BJ (cell line): ENCODE data around the gene EPM2AIP1. TPM values are rescaled to one million over a fixed set of nuclear protein-coding genes. Genes with fewer than 3 reads are reported as not detected.

Experiments used
- CTCF ChIA-PET: fragments of 350-600 bp; formaldehyde crosslinking; extraction: SDS; loops from one replicate; lab custom pipeline; 2021; ENCODE audit warnings: antibody characterized with exemption, inconsistent platforms; lab: Yijun Ruan, JAX
- POLR2A ChIA-PET: fragments of 300-600 bp; sonication (Branson Sonifier 250); formaldehyde crosslinking; extraction: SDS; loops from one replicate; lab custom pipeline; 2021; ENCODE audit warnings: antibody characterized with exemption; lab: Charles Lee
- DNase-seq: peaks from one replicate; pipeline ENCODE4 v3.0.0-alpha.2; 2011; ENCODE audit warnings: low read depth
- H3K27me3 ChIP-seq: 2 replicates; pipeline ENCODE4 v1.6.0; 2011; ENCODE audit warnings: low read length; ENCODE audit not compliant: control insufficient read depth, insufficient read depth
- H3K36me3 ChIP-seq: 2 replicates; pipeline ENCODE4 v1.5.1; 2011; ENCODE audit warnings: low read length; ENCODE audit not compliant: control insufficient read depth, insufficient read depth
- H3K4me3 ChIP-seq: 2 replicates; pipeline ENCODE4 v1.5.1; 2011; ENCODE audit warnings: low read depth, mild to moderate bottlenecking, control low read depth, low read length
- CTCF ChIP-seq: IDR thresholded peaks from 2 replicates; pipeline ENCODE4 v1.5.1; 2011; ENCODE audit warnings: low read depth, mild to moderate bottlenecking, control low read depth, inconsistent platforms, low read length, moderate library complexity; ENCODE audit not compliant: insufficient read depth
- polyA plus RNA-seq: library from polyadenylated mRNA; depleted of rRNA; stranded (reverse); fragments of >200 nt; gene quantifications from 2 replicates; pipeline ENCODE4 v1.2.3, GENCODE V29; 2011

The EPM2AIP1 gene
- polyA plus RNA-seq, 1 experiment = 5.0 TPM

GRCh38 chr3:36989005-36989404 lies 3.9 kb downstream of the EPM2AIP1 start:
- no peaks in the 10 kb centered on the region for H3K27me3 ChIP-seq
- ChIA-PET CTCF (interaction anchor here (0.6 to 1.0 kb wide), 3 partner anchors 30 to 807 kb away, joined by 3 to 4 read pairs (median 3); no protein-coding TSS in a partner anchor), POLR2A (interaction anchor here (0.6 to 1.2 kb wide), 3 partner anchors 16 to 1847 kb away, joined by 6 to 11 read pairs (median 8); no protein-coding TSS in a partner anchor)
- no peak for DNase-seq
- peaks cover 6% of the 10 kb centered on the region; the same call in 1 of the 2 replicates for H3K36me3 ChIP-seq
- TF ChIP-seq CTCF = no peak
- H3K4me3 ChIP-seq = no peak overlapping the region

- CTCF ChIA-PET = interaction anchor here (0.6 to 0.9 kb wide), 2 partner anchors 29 to 259 kb away, joined by 3 to 4 read pairs; no protein-coding TSS in a partner anchor
Measured at GRCh38 chr3:36988356-36988755, 4.6 kb downstream of the EPM2AIP1 start.

GRCh38 chr3:36981006-36981405 lies 11.9 kb downstream of the EPM2AIP1 start:
- DNase-seq = no peak
- Histone ChIP-seq H3K27me3 (no peaks in the 10 kb centered on the region), H3K4me3 (no peak overlapping the region), H3K36me3 (peaks cover 7% of the 10 kb centered on the region; the same call in 1 of the 2 replicates)
- no peak for TF ChIP-seq CTCF
- ChIA-PET CTCF (interaction anchor here (0.7 kb wide), 1 partner anchor 311 kb away, joined by 4 read pairs; no protein-coding TSS in a partner anchor), POLR2A (no interaction called here)

More at GRCh38 chr3:36988356-36988755, 4.6 kb downstream of the EPM2AIP1 start:
- H3K36me3 ChIP-seq = peaks cover 7% of the 10 kb centered on the region; the same call in 1 of the 2 replicates
- no peak overlapping the region for H3K4me3 ChIP-seq
- no peaks in the 10 kb centered on the region for H3K27me3 ChIP-seq
- POLR2A ChIA-PET = interaction anchor here (1.2 kb wide), 1 partner anchor 19 kb away, joined by 8 read pairs; no protein-coding TSS in a partner anchor
- no peak for TF ChIP-seq CTCF
- no peak for DNase-seq

- ChIA-PET POLR2A (interaction anchor here (0.5 to 1.2 kb wide), 2 partner anchors 13 to 16 kb away, joined by 4 to 6 read pairs; no protein-coding TSS in a partner anchor), CTCF (interaction anchor here (1.6 to 3.4 kb wide), 2 partner anchors 15 to 244 kb away, joined by 5 to 22 read pairs; no protein-coding TSS in a partner anchor)
- no peak for TF ChIP-seq CTCF
Measured at GRCh38 chr3:36973139-36973538, 19.8 kb downstream of the EPM2AIP1 start.

GRCh38 chr3:36972163-36972562 lies 20.8 kb downstream of the EPM2AIP1 start:
- no peak overlapping the region for H3K4me3 ChIP-seq
- no peaks in the 10 kb centered on the region for H3K27me3 ChIP-seq
- H3K36me3 ChIP-seq = peaks cover 2% of the 10 kb centered on the region; the same call in 1 of the 2 replicates
- ChIA-PET POLR2A (interaction anchor here (1.2 kb wide), 1 partner anchor 14 kb away, joined by 4 read pairs; no protein-coding TSS in a partner anchor), CTCF (interaction anchor here (3.4 kb wide), 1 partner anchor 14 kb away, joined by 22 read pairs; no protein-coding TSS in a partner anchor)
- no peak for TF ChIP-seq CTCF
- no peak for DNase-seq

More at GRCh38 chr3:36973139-36973538, 19.8 kb downstream of the EPM2AIP1 start:
- Histone ChIP-seq H3K36me3 (peaks cover 2% of the 10 kb centered on the region; the same call in 1 of the 2 replicates), H3K4me3 (no peak overlapping the region), H3K27me3 (no peaks in the 10 kb centered on the region)
- DNase-seq = no peak
